ENCODE data around the gene SLIT1. TPM values are rescaled to one million over a fixed set of nuclear protein-coding genes. Genes with fewer than 3 reads are reported as not detected.

The SLIT1 gene
- total RNA-seq, 1 donor from 2014 or later = 0.51 TPM

GRCh38 chr10:97099089-97099488 lies 86.7 kb downstream of the SLIT1 start:
- Mint-ChIP-seq H3K36me3 (ENCODE audit: low read depth) (no peaks in the 10 kb centered on the region), H3K27me3 (peaks cover 42% of the 10 kb centered on the region), H3K9me3 (no peaks in the 10 kb centered on the region), H3K4me1 (peaks cover 10% of the 10 kb centered on the region), H3K27ac (no peak overlapping the region), H3K4me3 (no peak overlapping the region)
- DNase-seq = no peak
- ATAC-seq (ENCODE audit: low read depth) = no peak
- ChIA-PET CTCF (no interaction called here), POLR2A (no interaction called here)
- TF ChIP-seq, protein P1, sequence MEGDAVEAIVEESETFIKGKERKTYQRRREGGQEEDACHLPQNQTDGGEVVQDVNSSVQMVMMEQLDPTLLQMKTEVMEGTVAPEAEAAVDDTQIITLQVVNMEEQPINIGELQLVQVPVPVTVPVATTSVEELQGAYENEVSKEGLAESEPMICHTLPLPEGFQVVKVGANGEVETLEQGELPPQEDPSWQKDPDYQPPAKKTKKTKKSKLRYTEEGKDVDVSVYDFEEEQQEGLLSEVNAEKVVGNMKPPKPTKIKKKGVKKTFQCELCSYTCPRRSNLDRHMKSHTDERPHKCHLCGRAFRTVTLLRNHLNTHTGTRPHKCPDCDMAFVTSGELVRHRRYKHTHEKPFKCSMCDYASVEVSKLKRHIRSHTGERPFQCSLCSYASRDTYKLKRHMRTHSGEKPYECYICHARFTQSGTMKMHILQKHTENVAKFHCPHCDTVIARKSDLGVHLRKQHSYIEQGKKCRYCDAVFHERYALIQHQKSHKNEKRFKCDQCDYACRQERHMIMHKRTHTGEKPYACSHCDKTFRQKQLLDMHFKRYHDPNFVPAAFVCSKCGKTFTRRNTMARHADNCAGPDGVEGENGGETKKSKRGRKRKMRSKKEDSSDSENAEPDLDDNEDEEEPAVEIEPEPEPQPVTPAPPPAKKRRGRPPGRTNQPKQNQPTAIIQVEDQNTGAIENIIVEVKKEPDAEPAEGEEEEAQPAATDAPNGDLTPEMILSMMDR (IDR thresholded peaks at IDR 0.05) = no peak
- intact Hi-C loops (cut with micrococcal nuclease) = no loop called here

- CTCF ChIA-PET = no interaction called here
- POLR2A ChIA-PET = no interaction called here
- Mint-ChIP-seq H3K4me1 (peaks cover 10% of the 10 kb centered on the region), H3K27me3 (peaks cover 35% of the 10 kb centered on the region), H3K36me3 (ENCODE audit: low read depth) (no peaks in the 10 kb centered on the region), H3K27ac (no peak overlapping the region), H3K4me3 (no peak overlapping the region), H3K9me3 (no peaks in the 10 kb centered on the region)
- intact Hi-C loops (cut with micrococcal nuclease) = no loop called here
- no peak for DNase-seq
- TF ChIP-seq, protein P1 (IDR thresholded peaks at IDR 0.05) = no peak
- no peak for ATAC-seq (ENCODE audit: low read depth)
These were observed 88.7 kb downstream of the SLIT1 start for GRCh38 chr10:97097084-97097433.

- DNase-seq = no peak
- TF ChIP-seq, protein P1 (IDR thresholded peaks at IDR 0.05) = no peak
- H3K27ac Mint-ChIP-seq = no peak overlapping the region
- ChIA-PET POLR2A (no interaction called here), CTCF (no interaction called here)
- H3K4me3 Mint-ChIP-seq = no peak overlapping the region
- H3K9me3 Mint-ChIP-seq = no peaks in the 10 kb centered on the region
- H3K36me3 Mint-ChIP-seq (ENCODE audit: low read depth) = no peaks in the 10 kb centered on the region
- peaks cover 10% of the 10 kb centered on the region for H3K4me1 Mint-ChIP-seq
- peaks cover 39% of the 10 kb centered on the region for H3K27me3 Mint-ChIP-seq
- no peak for ATAC-seq (ENCODE audit: low read depth)
- intact Hi-C loops (cut with micrococcal nuclease) = no loop called here
These were observed 89.3 kb downstream of the SLIT1 start for GRCh38 chr10:97096261-97097083.

- H3K36me3 Mint-ChIP-seq (ENCODE audit: low read depth) = no peaks in the 10 kb centered on the region
- no peak overlapping the region for H3K27ac Mint-ChIP-seq
- ATAC-seq (ENCODE audit: low read depth) = no peak
- POLR2A ChIA-PET = no interaction called here
- TF ChIP-seq, protein P1 (IDR thresholded peaks at IDR 0.05) = no peak
- no peaks in the 10 kb centered on the region for H3K9me3 Mint-ChIP-seq
- no peak for DNase-seq
- CTCF ChIA-PET = no interaction called here
- H3K27me3 Mint-ChIP-seq = peaks cover 40% of the 10 kb centered on the region
- peaks cover 10% of the 10 kb centered on the region for H3K4me1 Mint-ChIP-seq
- intact Hi-C loops (cut with micrococcal nuclease) = no loop called here
- no peak overlapping the region for H3K4me3 Mint-ChIP-seq
These were observed 90.0 kb downstream of the SLIT1 start for GRCh38 chr10:97095701-97096260.

DNA sequence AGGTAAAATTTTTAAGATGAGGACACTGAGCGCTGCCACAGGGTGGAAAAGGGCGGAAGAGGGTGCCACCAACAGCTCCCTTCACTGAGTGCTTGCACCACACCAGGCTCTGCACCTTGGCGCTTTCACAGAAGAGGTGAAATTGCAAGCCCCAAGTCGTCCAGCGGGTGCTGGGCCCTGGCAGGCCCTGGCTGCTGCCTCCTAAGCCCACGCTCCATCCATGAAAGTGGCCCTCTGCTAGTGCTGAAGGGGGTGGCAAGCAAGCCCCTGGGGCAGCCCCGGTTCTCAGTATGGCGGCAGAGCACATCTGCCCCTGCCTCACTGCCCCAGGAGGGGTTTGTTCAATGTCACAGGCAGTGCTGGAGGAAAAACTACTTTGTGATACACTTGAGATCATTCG lies 95.1 kb downstream of the SLIT1 start:
- Mint-ChIP-seq H3K36me3 (ENCODE audit: low read depth) (no peaks in the 10 kb centered on the region), H3K27me3 (peaks cover 47% of the 10 kb centered on the region), H3K4me3 (no peak overlapping the region), H3K4me1 (peaks cover 8% of the 10 kb centered on the region), H3K9me3 (no peaks in the 10 kb centered on the region), H3K27ac (no peak overlapping the region)
- TF ChIP-seq, protein P1 (IDR thresholded peaks at IDR 0.05) = no peak
- DNase-seq (no peak), ATAC-seq (ENCODE audit: low read depth) (no peak)
- CTCF ChIA-PET = no interaction called here
- intact Hi-C loops (cut with micrococcal nuclease) = no loop called here
- POLR2A ChIA-PET = no interaction called here

Measured in activated B cell treated with CpG ODN at 0.5 μM for 24 hours (primary cell).